ENCODE data around the gene RTL1. TPM values are rescaled to one million over a fixed set of nuclear protein-coding genes. Genes with fewer than 3 reads are reported as not detected.

The RTL1 gene
- total RNA-seq: not detected in 2 replicates

DNA sequence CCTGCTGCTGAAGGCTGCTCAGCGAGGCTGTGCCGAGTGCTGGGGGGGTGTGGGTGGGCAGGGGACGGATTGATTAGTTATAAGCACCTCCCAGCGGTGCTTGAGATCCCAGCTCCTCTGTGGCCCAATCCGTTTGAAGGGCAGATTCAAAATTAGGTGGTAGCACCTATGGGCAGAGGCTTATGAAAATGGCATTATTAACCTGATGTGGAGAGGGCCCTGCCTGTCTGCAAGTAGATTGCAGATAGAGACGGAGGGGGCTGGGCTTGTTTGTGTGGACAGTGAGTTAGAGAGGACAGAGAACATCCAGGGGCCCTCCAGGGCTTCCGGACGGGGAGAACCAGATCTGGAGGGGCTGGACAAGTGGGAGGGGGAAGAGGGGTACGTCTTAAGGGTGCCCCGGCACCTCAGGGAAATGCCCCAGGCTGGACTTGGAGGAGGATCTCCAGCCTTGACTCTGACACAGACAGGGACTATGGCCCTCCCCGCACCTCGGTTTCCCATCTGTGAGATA lies at the start of gene RTL1:
TSS of gene RTL1 (minus strand) at position 51 of the 514 bp plus-strand sequence. CDS start 18,934 bp downstream, outside the sequence.

Other genes starting within 250 kb of the RTL1 start
- not detected in 2 replicates for gene DLK1, start 176.8 kb downstream of the RTL1 start, total RNA-seq
- gene MEG3, start 77.6 kb downstream of the RTL1 start, total RNA-seq: 1.8 and 41.4 TPM in 2 replicates